ENCODE data around the gene TICRR.
"Not testable (repeated sequence)": the region's sequence is repeated elsewhere in the genome, so short reads cannot be mapped to it uniquely, and the experiment has no call there.

Gene TICRR

GRCh38 chr15:89566621-89567294 lies 8.5 kb upstream of the TICRR start:
- DNase-seq: no peak

- DNase-seq: no peak
These were observed 6.1 kb upstream of the TICRR start for GRCh38 chr15:89569090-89569745.

- no peak for DNase-seq
These were observed 567 bp downstream of the TICRR start for GRCh38 chr15:89575656-89576416.

- DNase-seq: no peak
These were observed 1.1 kb downstream of the TICRR start for GRCh38 chr15:89576417-89576773.

GRCh38 chr15:89577776-89578115 lies 2.5 kb downstream of the TICRR start:
- DNase-seq: no peak

GRCh38 chr15:89578146-89578545 lies 2.9 kb downstream of the TICRR start:
- no peak for DNase-seq

GRCh38 chr15:89580747-89581146 lies 5.5 kb downstream of the TICRR start:
- not testable (repeated sequence) for DNase-seq

GRCh38 chr15:89586651-89587050 lies 11.4 kb downstream of the TICRR start:
- DNase-seq: no peak

- no peak for DNase-seq
These were observed 12.7 kb downstream of the TICRR start for GRCh38 chr15:89587955-89588354.

- no peak for DNase-seq
These were observed 16.6 kb downstream of the TICRR start for GRCh38 chr15:89591834-89592233.

- DNase-seq: no peak
These were observed 17.7 kb downstream of the TICRR start for GRCh38 chr15:89593018-89593417.

GRCh38 chr15:89599021-89599420 lies 23.8 kb downstream of the TICRR start:
- no peak for DNase-seq

GRCh38 chr15:89611317-89611716 lies 36.0 kb downstream of the TICRR start:
- no peak for DNase-seq

- no peak for DNase-seq
These were observed 37.8 kb downstream of the TICRR start for GRCh38 chr15:89613031-89613430.

- no peak for DNase-seq
These were observed 38.9 kb downstream of the TICRR start for GRCh38 chr15:89614164-89614563.

GRCh38 chr15:89615135-89615534 lies 39.9 kb downstream of the TICRR start:
- DNase-seq: no peak

GRCh38 chr15:89616228-89616627 lies 41.0 kb downstream of the TICRR start:
- DNase-seq: no peak

- DNase-seq: no peak
These were observed 46.3 kb downstream of the TICRR start for GRCh38 chr15:89621547-89621946.

GRCh38 chr15:89623165-89623564 lies 47.9 kb downstream of the TICRR start:
- DNase-seq: no peak

- no peak for DNase-seq
These were observed 50.4 kb downstream of the TICRR start for GRCh38 chr15:89625716-89626115.

- no peak for DNase-seq
These were observed 52.1 kb downstream of the TICRR start for GRCh38 chr15:89627256-89627970.

- DNase-seq: no peak
These were observed 53.0 kb downstream of the TICRR start for GRCh38 chr15:89628301-89628700.
